ENCODE measurements around the gene AASS.

- TF ChIP-seq CTCF (IDR thresholded peaks at IDR 0.05; ENCODE audit: extremely low read depth in 1 of 2, insufficient read depth in 1 of 2, low read depth in 1 of 2, low read length in 2 of 2): no peak
- TF ChIP-seq EZH2 (IDR thresholded peaks at IDR 0.05; ENCODE audit: borderline replicate concordance, low read depth, low read length, severe bottlenecking): no peak
- TF ChIP-seq POLR2A (IDR thresholded peaks at IDR 0.05; ENCODE audit: low read depth, low read length): no peak
- TF ChIP-seq MAX (IDR thresholded peaks at IDR 0.05; ENCODE audit: insufficient read depth, insufficient read length): no peak
- TF ChIP-seq JUN (IDR thresholded peaks at IDR 0.05; ENCODE audit: borderline replicate concordance, insufficient read depth, insufficient read length, low read depth): no peak
- TF ChIP-seq GATA2 (IDR thresholded peaks at IDR 0.05; ENCODE audit: insufficient read depth, insufficient read length, low read depth, low read length): no peak
- TF ChIP-seq FOS (IDR thresholded peaks at IDR 0.05; ENCODE audit: borderline replicate concordance, insufficient read depth, low read length): no peak
- TF ChIP-seq POLR2AphosphoS5 (IDR thresholded peaks at IDR 0.05; ENCODE audit: insufficient read depth, low read depth, low read length): no peak
- TF ChIP-seq MYC (IDR thresholded peaks at IDR 0.05; ENCODE audit: low read depth, low read length): no peak
These were observed 20.3 kb downstream of the AASS start for GRCh38 chr7:122123746-122124145.

Data from endothelial cell of umbilical vein (primary cell).